Esophagus (tissue), 2 donors: ENCODE data around the gene SAMD4A. TPM values are rescaled to one million over a fixed set of nuclear protein-coding genes. Genes with fewer than 3 reads are reported as not detected.
A peak's percentile ranks its signal among the peaks of the same experiment; 100 is the strongest.

Experiments used
- H3K27ac ChIP-seq, 2 donors: one replicate each; pipeline ENCODE4 v1.5.1; 2013; ENCODE audit warnings: low read depth in 2 of 2, mild to moderate bottlenecking in 2 of 2, inconsistent platforms in 1 of 2, low read length in 1 of 2, moderate library complexity in 1 of 2
- H3K27me3 ChIP-seq, 2 donors: one replicate each; pipeline ENCODE4 v1.6.1; 2013; ENCODE audit warnings: low read length in 2 of 2, control low read depth in 1 of 2, mild to moderate bottlenecking in 1 of 2; ENCODE audit not compliant: insufficient read depth in 2 of 2, control insufficient read depth in 1 of 2
- H3K36me3 ChIP-seq, 2 donors: one replicate each; pipeline ENCODE4 v1.6.1; 2013; ENCODE audit warnings: low read length in 1 of 2; ENCODE audit not compliant: control insufficient read depth in 2 of 2, insufficient read depth in 2 of 2
- H3K4me1 ChIP-seq, 2 donors: one replicate each; pipeline ENCODE4 v1.6.1; 2013; ENCODE audit warnings: low read length in 1 of 2; ENCODE audit not compliant: control insufficient read depth in 2 of 2, insufficient read depth in 2 of 2
- H3K4me3 ChIP-seq, 2 donors: one replicate each; pipeline ENCODE4 v1.5.1; 2013; ENCODE audit warnings: low read length in 2 of 2, mild to moderate bottlenecking in 2 of 2, low read depth in 1 of 2, moderate library complexity in 1 of 2
- H3K9me3 ChIP-seq, 2 donors: one replicate each; pipeline ENCODE4 v1.6.1; 2013; ENCODE audit warnings: mild to moderate bottlenecking in 2 of 2, low read depth in 1 of 2, low read length in 1 of 2, moderate library complexity in 1 of 2; ENCODE audit not compliant: control insufficient read depth in 2 of 2, insufficient read depth in 1 of 2
- WGBS, 2 donors: extraction: QIAGEN DNeasy Blood & Tissue Kit; methylation state at CpG; one replicate each; pipeline ENCODE4 v1.1.7; 2013; 5-methylcytosine and 5-hydroxymethylcytosine counted together
- polyA plus RNA-seq, 2 donors: library from polyadenylated mRNA; stranded (reverse); fragments of 200-250 nt; gene quantifications; one replicate each; pipeline ENCODE4 v1.2.3, GENCODE V29; 2013
- donor health status: healthy with polysubstance abuse.
- donor health status: Bipolar disorder and iron deficiency.

SAMD4A gene, protein sequence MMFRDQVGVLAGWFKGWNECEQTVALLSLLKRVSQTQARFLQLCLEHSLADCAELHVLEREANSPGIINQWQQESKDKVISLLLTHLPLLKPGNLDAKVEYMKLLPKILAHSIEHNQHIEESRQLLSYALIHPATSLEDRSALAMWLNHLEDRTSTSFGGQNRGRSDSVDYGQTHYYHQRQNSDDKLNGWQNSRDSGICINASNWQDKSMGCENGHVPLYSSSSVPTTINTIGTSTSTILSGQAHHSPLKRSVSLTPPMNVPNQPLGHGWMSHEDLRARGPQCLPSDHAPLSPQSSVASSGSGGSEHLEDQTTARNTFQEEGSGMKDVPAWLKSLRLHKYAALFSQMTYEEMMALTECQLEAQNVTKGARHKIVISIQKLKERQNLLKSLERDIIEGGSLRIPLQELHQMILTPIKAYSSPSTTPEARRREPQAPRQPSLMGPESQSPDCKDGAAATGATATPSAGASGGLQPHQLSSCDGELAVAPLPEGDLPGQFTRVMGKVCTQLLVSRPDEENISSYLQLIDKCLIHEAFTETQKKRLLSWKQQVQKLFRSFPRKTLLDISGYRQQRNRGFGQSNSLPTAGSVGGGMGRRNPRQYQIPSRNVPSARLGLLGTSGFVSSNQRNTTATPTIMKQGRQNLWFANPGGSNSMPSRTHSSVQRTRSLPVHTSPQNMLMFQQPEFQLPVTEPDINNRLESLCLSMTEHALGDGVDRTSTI
- polyA plus RNA-seq: 1 to 10 TPM; 1.1 to 1.7 TPM

DNA sequence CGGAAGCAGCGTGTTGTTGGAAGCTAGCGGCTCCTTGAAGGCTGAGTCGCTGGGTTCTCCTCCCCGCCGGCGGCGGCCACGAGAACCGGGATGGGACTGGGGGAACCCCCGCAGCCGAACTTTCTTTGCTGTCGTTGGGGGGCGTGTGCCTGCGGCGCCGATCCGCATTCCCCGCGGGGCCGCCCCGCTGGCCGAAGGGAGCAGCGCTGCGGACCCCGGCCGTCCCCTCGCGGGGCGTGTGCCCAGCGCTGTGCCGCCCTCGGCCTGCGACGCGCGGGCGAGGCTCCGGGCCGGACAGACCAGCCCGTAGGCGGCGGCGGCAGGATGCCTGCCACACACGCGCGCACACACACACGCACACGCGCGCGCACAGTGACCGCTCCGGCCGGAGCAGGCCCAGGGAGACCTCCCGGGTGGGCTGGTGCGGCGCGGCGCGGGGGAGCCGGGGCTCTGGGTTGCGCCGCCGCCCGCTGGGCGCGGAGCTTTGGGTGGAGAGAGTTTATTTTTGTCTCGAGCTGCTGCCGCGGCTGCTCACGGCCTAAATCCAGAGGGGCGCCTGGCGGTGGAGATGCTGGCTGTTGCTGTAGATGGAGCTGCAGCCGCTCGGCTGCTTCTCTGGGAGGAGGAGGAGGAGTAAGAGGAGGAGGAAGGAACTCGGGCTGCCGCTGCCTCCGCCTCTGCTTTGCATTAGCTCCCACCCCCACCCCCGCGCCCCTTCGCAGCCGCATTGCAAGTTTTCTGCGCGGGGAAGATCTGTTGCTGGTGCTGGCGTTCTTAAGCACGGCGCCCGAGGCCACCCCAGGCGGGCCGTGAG lies at the start of gene SAMD4A:
Gene SAMD4A (plus strand): TSS at position 719 of the 814 bp plus-strand sequence. CDS start 789 bp downstream, outside the sequence.
- Histone ChIP-seq H3K36me3 (no peaks in the 10 kb centered on the region), H3K9me3 (no peaks in the 10 kb centered on the region), H3K4me3 (peak within 1 kb of the TSS; percentile 52 to 64), H3K27ac (peak within 1 kb of the TSS; percentile 88 to 90), H3K4me1 (no peaks in the 10 kb centered on the region), H3K27me3 (no peaks in the 10 kb centered on the region)
- WGBS, 2 donors: 0% methylated on average over 79 to 91 of the region's 91 CpGs

DNA sequence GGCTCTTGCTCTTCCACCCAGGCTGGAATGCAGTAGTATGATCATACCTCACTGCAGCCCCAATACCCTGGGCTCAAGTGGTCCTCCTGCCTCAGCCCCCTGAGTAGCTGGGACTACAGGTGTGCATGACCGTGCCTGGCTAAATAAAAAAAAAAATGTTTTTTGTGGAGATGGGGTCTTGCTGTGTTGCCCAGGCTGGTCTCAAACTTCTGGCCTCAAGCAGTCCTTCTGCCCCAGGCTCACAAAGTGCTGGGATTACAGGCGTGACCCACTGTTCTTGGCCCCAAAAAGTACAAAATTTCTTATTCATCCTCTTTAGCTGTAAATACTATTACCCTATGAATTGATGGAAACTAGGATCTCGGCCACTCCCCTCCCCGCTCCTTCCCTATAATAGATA lies 42.5 kb upstream of the SAMD4A start:
- Histone ChIP-seq H3K9me3 (no peaks in the 10 kb centered on the region), H3K4me3 (no peak overlapping the region), H3K27ac (no peak overlapping the region), H3K36me3 (peaks cover 0 to 2% of the 10 kb centered on the region in 2 donors), H3K4me1 (no peaks in the 10 kb centered on the region), H3K27me3 (no peaks in the 10 kb centered on the region)
- WGBS, 2 donors: 95 to 97% methylated on average over 4 of the region's 4 CpGs

DNA sequence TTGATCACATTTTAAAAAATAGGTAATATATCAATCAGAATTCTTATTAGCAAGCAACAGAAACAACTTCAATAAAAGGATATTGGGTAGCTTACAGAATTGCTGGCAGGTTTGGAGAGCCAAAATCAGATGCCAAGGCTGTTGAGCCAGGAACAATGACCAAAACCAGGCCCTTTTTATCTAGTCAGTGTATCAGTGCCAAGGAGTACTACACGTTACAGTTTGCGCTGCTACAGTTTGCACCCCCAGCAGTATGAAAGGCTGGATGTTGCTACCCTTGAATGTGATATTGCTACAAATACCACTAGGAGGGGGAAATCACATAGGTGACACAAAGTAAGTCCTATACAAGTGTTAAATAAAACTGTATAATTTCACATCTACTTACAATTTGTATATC lies 38.0 kb upstream of the SAMD4A start:
- Histone ChIP-seq H3K9me3 (no peaks in the 10 kb centered on the region), H3K4me1 (no peaks in the 10 kb centered on the region), H3K27ac (no peak overlapping the region), H3K4me3 (no peak overlapping the region), H3K27me3 (no peaks in the 10 kb centered on the region), H3K36me3 (peaks cover 0 to 2% of the 10 kb centered on the region in 2 donors)
- WGBS, 2 donors: 82% methylated on average over 2 of the region's 2 CpGs

DNA sequence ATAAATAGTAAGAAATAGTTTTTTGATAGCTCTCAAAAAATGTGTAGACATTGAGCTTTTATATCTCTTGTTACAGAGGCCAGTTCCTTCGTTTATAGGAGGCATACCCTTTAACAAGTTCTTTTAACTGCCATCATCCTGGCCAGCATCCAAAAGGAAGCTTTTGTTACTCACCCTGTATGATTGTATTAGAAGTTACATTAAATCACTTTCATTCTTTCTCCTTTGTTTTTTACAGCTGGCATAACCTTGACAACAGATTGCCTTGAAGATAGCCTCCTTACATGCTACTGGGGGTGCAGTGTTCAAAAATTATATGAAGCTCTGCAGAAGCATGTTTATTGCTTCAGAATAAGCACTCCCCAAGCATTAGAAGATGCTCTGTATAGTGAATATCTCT lies 37.1 kb upstream of the SAMD4A start:
- H3K36me3 ChIP-seq: peaks cover 0 to 2% of the 10 kb centered on the region in 2 donors
- H3K9me3 ChIP-seq: no peaks in the 10 kb centered on the region
- H3K27ac ChIP-seq: no peak overlapping the region
- no peaks in the 10 kb centered on the region for H3K4me1 ChIP-seq
- H3K27me3 ChIP-seq: no peaks in the 10 kb centered on the region
- WGBS, 2 donors: 33 to 46% methylated on average over 1 of the region's 1 CpG
- H3K4me3 ChIP-seq: no peak overlapping the region

DNA sequence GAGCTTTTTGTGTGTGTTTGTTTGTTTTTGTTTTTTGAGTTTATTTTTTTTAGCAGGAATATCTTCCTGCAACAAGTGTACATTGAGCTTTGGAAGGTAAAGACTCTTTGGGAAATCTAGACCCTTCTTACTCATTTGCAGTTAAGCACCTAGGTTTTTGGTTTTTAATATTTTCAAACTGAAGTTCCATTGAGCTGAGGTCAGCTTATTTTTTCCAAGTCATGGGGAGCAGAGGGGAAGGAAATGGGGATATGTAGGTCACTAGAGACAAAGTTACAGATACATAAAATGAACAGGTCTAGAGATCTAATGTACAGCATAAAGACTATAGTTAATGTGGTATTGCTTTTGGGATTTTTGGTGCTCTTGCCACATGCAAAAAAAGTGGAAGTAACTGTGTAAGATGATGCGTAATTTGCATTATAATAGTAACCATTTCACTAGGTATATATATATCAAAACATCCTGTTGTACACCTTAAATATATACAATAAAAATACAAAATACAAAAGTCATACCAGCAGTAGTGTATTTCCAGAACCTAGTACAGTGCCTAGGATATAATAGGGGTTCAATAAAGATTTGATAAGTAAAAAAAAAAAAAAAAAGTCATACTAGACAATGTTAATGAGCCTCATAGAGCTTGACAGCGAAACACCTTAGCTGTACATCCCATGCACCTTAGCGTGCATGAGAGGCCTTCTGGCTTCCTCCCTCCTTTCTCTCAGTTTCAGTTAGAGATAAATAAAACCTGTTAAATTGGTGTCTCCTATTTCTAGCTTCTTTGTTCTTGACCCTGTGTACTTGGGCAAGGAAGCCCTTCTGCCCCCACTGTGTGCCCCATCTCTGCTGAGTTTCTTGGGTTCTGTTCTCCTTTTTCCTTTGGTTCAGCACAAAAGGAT lies 34.6 kb upstream of the SAMD4A start:
- Histone ChIP-seq H3K9me3 (no peaks in the 10 kb centered on the region), H3K27ac (no peak overlapping the region), H3K27me3 (no peaks in the 10 kb centered on the region), H3K4me1 (no peaks in the 10 kb centered on the region), H3K36me3 (no peaks in the 10 kb centered on the region), H3K4me3 (no peak overlapping the region)
- WGBS, 2 donors: 98% methylated on average over 3 of the region's 3 CpGs

DNA sequence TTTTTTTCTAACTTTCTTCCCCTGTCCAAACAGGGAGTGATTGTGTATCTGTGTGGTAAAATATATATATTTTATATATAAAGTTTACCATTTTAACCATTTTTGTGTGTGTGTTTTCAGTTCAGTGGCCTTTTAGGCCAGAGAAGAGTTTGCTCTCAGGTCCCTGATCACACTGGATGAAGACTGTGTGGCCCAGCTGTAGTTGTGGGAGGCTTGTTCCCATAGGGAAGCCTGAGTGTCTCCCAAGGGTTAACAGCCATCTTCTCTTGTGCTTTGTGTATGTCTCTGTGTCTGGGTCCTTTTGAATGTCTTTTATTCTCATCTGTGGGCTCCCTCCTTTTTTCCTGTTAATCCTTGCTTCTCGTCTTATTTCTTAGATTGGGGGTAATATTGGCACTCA lies 33.8 kb upstream of the SAMD4A start:
- no peaks in the 10 kb centered on the region for H3K9me3 ChIP-seq
- 76 to 87% methylated on average over 1 of the region's 1 CpG for WGBS, 2 donors
- H3K27ac ChIP-seq: no peak overlapping the region
- H3K27me3 ChIP-seq: no peaks in the 10 kb centered on the region
- H3K4me1 ChIP-seq: no peaks in the 10 kb centered on the region
- H3K36me3 ChIP-seq: no peaks in the 10 kb centered on the region
- no peak overlapping the region for H3K4me3 ChIP-seq

DNA sequence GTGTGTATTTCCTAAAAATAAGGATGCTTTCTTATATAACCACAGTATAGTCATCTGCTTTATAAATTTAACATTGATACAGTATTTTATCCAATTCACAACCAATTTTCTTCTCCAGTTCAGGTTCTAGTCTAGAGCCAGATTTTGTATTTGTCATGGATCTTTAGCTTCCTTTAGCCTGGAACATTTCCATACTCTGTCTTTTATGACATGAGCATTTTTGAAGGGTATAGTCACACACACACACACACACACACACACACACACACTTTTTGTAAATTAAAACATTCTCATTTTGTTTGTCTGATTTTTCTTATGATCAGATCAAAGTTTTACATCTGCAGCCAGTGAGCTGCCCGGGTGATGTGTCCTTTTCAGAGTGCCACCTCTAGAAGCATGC lies 31.8 kb upstream of the SAMD4A start:
- Histone ChIP-seq H3K27ac (no peak overlapping the region), H3K36me3 (no peaks in the 10 kb centered on the region), H3K4me3 (no peak overlapping the region), H3K4me1 (no peaks in the 10 kb centered on the region), H3K9me3 (no peaks in the 10 kb centered on the region), H3K27me3 (no peaks in the 10 kb centered on the region)
- WGBS, 2 donors: 85 to 88% methylated on average over 1 of the region's 1 CpG

DNA sequence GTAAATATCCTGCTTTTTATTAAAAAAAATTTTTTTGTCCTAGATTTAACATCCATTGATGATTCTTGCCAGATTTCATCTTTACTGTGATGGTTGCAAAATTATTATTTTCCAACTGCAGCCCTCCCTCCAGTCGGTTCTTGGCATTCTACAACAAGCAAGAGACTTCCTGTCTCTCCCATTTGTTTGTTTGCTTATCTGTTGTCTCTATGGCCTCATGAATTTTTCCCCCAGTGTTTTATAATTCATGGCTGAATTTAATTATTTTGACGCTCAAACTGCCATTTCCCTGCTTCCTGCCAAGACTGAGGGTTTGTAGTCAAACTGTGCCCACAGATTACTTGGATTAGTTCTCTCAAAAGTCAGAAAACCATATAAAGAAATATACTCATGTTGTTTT lies 31.3 kb upstream of the SAMD4A start:
- 57 to 62% methylated on average over 2 of the region's 2 CpGs for WGBS, 2 donors
- Histone ChIP-seq H3K36me3 (no peaks in the 10 kb centered on the region), H3K27ac (no peak overlapping the region), H3K27me3 (no peaks in the 10 kb centered on the region), H3K9me3 (no peaks in the 10 kb centered on the region), H3K4me3 (no peak overlapping the region), H3K4me1 (no peaks in the 10 kb centered on the region)

DNA sequence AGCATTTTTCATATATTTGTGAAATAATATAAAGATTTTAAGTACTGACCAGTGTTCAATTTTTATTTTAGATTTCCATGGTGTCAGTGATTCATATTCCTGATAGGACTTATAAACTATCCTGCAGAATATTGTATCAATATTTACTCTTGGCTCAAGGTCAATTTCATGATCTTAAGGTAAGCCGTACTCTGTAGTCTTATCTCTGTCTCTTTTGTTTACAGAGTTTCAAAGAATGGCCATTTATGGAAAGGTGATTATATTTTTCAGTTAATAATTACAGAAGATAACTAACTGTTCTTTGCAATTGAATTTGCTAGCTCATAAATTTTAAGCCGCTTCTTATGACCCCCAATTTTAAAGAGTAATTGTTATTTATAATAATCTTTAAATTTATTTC lies 29.3 kb upstream of the SAMD4A start:
- H3K27ac ChIP-seq: no peak overlapping the region
- H3K4me1 ChIP-seq: no peaks in the 10 kb centered on the region
- 63 to 87% methylated on average over 2 of the region's 2 CpGs for WGBS, 2 donors
- no peak overlapping the region for H3K4me3 ChIP-seq
- H3K9me3 ChIP-seq: no peaks in the 10 kb centered on the region
- H3K36me3 ChIP-seq: no peaks in the 10 kb centered on the region
- H3K27me3 ChIP-seq: no peaks in the 10 kb centered on the region
